Hypothalamus (tissue), 51 donors: ENCODE measurements around the gene ARHGEF2.

Experiments
- DNase-seq, 51 donors: peaks; one replicate each; lab custom pipeline; 2025; lab: John Stamatoyannopoulos, UW

Gene ARHGEF2

DNA sequence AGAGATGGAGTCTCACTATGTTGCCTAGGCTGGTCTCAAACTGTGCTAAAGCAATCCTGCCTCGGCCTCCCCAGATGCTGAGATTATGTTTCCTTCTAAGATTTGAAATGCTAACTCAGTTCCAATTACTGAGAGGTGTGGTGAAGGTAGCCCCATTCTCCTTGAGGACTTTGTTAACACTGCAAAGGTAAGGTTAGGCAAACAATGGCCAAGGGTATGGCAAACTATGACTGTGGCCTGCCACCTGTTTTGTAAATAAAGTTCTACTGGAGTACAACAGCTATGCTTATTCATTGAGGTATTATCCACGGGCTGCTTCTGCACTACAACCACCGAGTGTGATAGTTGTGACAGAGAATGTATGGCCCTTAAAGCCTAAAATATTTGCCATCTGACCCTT is 57.6 kb downstream of the ARHGEF2 start:
- DNase-seq, result no peak

DNA sequence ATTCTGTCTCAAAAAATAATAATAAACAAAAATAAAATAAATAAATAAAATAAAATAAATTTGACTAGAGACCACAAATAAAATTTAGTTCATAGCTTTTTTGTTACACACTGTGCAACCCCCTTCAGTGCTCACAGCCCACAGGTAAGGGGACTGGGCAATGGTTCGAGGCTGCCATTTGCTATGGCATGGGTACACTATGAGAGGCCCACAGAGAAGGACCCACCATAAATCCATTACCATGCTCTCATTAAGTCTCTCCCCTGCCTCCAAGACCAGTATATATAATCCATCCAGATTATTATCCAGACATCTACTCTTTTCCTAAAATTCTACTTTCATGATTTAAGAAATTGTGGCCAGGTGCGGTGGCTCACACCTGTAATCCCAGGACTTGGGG is 58.5 kb downstream of the ARHGEF2 start:
- DNase-seq, result no peak

DNA sequence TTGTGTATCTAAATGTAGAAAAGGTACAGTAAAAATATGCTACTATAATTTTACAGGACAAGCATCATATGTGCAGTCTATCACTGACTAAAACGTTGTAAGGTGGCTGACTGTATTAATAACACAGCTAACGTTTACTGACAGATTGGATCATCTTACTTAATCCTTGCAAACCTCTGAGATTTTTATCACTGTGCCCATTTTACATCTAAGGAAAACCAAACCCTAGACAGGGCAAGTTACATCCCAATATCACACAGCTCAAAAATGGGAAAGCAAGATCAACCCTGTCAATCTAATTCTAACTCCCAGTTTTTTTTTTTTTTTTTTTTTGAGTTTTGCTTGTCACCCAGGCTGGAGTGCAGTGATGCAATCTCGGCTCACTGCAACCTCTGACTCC is 59.7 kb downstream of the ARHGEF2 start:
- DNase-seq, result no peak

DNA sequence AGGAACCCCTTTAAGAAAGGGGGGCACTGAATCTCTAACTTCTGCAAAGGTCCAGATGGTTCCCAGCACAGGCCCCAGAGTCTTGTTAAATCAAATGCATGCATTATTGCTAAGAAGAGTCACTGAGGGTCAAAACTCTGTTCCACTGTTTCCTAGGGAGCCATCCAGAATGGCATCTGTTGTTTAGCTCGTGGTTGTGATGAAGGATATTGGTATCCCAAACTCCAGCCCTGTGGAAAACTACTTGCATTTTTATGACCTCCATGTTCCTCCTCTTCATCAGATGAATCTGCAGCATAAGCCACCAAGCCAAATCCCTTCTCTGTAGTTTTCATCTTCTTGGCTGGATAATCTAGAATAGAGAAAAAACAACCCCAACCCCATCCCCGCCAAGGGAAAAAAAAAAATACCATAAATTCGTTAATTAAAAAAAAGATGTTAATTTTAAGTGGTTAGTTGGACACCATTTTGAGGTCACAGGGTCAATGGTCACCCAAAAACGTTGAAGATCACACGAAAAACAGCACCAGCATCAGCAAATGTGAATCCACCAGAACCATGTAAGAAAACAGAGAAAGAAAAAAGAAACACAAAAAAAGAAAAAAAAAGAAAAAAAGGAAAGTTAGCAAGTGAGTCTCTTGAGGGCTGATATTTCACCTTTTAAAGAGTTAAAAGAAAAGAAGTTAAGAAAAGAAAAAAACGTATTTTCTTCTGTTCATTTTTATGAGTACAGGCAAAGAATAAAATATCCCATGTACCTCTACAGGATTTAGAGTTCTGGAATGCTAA is 64.2 kb downstream of the ARHGEF2 start:
- DNase-seq, result no peak

DNA sequence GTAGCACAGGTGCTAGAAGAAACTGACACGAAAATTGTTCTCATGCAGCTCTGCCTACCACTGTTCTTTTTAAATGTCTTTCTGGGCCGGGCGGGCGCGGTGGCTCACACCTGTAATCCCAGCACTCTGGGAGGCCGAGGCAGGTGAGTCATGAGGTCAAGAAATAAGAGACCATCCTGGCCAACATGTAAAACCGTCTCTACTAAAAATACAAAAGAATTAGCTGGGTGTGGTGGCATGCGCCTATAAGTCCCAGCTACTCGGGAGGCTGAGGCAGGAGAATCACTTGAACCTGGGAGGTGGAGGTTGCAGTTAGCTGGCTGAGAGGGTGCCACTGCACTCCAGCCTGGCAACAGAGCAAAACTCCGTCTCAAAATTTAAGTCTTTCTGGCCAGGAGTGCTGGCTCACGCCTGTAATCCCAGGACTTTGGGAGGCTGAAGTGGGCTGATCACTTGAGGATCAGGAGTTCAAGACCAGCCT is 66.3 kb downstream of the ARHGEF2 start:
- DNase-seq, result no peak

DNA sequence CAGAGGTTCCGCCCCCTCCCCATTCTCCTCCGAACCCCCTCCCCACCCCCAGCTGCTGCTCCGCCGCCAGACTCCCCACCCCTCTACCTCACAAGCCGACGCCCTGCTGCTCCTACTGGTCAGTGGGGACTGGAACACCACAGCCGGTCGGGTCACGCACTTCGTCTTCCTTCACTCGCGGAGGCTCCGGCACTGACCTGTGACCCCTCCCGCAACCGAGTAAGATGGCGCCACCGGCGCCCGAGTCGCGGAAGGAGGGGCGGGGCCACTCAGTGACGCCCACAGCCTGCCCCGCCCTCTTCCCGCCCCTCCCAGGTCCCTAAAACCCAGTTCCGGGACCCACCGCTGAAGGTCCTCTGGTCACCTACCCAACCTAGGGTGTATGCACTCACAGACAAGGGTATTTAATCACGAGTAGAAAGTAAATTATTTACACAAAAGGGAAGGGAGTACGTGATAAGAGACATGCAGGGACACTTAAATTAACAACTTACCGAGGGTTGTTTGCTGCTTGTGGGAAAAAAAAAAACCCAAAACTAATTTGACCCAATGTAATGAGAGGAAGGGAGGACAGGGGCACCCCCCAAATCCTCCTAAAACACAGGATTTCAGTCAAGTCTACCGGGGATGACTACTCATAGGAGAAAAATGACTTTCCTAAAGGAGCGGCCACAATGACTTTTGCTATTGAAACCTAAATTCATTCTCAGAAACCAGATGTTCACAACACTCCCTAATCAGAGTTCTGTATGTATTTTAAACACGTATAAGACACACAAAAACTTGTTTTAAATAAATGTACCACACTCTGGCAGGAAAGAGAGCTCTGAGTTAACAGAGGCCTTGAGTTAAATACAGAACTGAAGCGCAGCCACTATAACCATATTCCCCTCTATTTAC is 66.9 kb downstream of the ARHGEF2 start, which contains the start of gene RIT1:
TSS of gene RIT1 (minus strand) at position 194 of the 900 bp plus-strand sequence. CDS start 588 bp downstream, outside the sequence.
- DNase-seq, result peak; percentile 21 to 87 (median 72)

DNA sequence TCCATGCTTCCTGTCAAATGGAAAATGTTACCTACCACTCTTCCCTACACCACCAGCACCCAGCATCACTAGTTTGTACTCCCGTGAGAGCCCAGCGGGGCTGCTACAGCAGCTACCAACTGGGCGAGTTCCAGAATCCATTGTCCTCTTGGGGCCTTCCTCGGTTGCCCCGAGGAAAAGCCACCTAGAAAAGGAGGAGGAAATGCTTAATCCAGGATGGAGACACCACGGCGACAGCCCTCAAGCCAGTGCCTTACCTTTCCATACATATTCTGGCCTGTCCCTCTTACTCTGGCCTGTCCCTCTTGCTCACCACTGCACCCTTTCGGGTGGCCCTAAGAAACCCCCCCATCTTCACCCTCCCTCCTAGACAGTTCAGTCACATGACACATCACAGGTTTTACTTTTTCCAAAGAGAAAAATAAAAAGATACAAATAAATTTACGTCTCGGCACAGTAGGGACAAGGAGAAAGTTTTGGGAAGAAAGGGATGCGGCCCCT is 67.7 kb downstream of the ARHGEF2 start:
- DNase-seq, result peak in 32 of 51 donors; percentile 7 to 70 (median 24)

DNA sequence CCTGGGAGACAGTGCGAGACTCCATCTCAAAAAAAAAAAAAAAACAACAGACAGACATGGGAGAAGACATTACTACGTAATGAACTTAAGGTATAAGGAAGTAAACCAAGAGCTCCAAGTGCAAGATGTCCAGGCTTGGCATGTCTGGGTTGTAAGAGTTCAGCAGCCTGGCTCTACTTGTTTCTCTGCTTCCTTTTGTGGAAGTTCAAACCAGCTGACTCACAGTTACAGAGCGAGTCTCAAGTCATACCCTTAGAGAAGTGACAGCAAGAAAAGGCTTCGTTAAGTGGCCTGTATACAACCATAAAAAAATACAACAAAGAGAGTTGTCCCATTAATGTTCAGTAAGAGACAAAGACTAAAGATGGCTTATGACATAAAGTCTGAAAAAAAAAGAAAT is 68.5 kb downstream of the ARHGEF2 start:
- peak in 6 of 51 donors; percentile 4 to 24 (median 9) for DNase-seq

DNA sequence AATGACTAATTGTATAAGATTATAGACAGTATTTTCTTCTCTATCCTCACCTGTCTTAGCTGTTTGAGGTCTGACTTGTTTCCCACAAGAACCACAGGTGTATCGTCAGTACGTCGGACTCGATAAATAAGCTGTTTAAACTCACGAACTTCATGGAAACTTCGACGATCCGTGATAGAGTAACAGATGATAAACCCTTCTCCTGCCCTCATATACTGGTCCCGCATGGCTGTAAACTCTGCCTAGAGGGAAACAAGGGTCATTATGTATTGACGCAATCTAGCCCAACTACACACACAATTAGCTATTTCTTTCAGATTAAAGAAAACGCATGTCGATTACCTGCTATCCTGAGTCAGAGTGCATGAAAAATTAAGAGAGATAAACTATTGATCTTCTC is 74.1 kb downstream of the ARHGEF2 start:
- DNase-seq, result no peak

DNA sequence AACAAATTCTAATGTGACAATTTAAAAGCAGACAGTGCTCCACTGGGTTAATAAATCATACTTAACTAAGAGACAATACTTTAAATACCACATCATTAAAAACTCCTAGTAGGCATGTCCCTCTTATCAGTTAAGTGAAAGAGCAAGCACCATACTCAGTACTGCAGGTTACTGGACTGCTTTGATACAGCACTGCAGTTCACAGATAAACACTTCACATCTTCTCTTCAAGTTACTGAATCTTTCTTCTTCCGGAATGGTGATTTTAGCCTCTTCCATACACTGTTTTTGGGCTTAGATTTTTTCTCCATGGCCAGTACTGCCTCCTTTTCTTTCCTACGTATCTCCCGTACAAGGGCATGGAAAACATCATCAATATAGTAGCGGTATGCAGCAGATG is 78.2 kb downstream of the ARHGEF2 start:
- no peak for DNase-seq

DNA sequence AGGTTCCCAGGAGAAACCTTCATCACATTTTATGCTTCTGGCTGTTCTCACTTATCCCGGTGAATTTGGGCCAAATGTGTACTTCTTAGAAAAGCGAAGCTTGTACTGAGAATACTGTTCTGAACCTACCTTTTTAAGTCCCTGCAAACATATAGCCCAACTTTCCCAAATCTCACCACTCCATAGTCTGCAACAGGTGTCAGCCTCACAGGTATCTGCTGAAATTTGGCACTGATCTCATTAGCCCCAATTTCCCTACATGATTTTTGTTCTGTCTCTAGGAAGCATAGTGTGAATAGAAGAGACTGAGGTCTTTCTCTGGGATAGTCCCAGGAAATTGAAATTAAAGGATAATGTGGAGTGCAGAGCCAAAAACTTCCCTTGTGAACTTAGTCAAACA is 78.7 kb downstream of the ARHGEF2 start:
- DNase-seq, result no peak

DNA sequence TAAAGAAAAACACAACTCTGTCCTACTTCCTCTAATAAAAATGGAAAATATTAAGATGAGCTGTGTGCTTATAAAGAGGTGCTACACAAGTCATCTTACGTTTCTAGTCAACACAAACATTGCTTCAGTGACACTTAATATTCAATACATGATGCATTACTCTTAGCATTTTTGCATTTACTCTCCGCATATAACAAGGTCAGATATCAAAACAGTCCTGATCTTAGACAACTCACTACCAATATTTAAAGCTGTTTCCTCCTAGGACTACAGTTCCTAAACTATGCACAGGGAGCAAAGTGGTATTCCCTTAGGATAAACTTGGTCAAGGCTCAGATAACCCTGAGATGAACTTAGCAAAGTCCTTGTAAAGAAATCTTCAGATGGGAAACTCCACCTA is 79.5 kb downstream of the ARHGEF2 start:
- DNase-seq, result no peak

DNA sequence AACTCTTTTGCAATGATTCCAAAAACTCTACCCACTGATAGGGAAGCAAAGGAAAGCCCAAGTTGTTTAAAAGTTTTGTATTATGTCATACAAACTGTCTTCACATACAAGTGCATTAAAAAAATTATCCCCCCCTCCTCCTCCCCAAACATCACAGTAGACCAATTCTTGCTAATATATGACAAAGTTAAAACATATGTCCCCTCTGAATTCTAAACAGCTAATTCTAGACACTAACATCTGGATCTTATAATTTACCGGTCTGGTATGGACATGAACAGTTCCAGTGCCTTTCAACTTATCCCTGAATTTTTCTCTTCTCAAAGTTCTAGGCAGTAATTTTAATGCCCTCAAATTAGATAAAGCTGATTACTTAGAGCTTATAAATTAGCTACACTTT is 80.6 kb downstream of the ARHGEF2 start:
- no peak for DNase-seq
